ENCODE data around the gene KCNK17. TPM values are rescaled to one million over a fixed set of nuclear protein-coding genes. Genes with fewer than 3 reads are reported as not detected.

KCNK17 gene
- polyA plus RNA-seq, 1 donor, result 3.2 TPM

DNA sequence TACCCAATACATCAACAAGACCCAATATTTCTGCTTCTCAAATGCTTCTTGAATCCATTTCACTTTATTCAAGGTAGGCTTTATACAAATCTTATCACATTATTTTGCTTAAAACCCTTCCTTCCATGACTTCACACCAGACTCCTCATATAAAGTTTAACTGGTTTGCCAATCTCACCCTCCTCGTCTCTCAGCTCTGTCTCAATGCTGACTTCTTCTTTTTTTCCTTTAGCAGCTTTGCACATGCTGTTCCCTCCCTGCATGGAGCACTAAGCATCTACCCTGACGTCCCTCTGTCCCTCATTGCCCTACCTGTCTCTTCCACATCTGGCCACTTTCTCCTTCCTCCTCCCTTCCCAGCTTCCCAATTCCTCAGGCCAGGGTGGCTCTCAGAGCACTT, 31.4 kb downstream of the KCNK17 start:
- H3K27me3 ChIP-seq (ENCODE audit: control insufficient read depth, insufficient read depth, low read length), result peaks cover 42% of the 10 kb centered on the region
- WGBS (ENCODE audit: insufficient coverage, low lambda C conversion rate), result 80% methylated on average over 2 of the region's 2 CpGs
- H3K27ac ChIP-seq (ENCODE audit: low read length), result no peak overlapping the region
- no peak overlapping the region for H3K4me3 ChIP-seq (ENCODE audit: low read length)
- no peak for DNase-seq
- H3K9me3 ChIP-seq (ENCODE audit: control insufficient read depth, low read depth, low read length), result no peaks in the 10 kb centered on the region
- peaks cover 6% of the 10 kb centered on the region for H3K4me1 ChIP-seq (ENCODE audit: control insufficient read depth, insufficient read depth, low read length)
- H3K36me3 ChIP-seq (ENCODE audit: control insufficient read depth, insufficient read depth, low read length), result no peaks in the 10 kb centered on the region

DNA sequence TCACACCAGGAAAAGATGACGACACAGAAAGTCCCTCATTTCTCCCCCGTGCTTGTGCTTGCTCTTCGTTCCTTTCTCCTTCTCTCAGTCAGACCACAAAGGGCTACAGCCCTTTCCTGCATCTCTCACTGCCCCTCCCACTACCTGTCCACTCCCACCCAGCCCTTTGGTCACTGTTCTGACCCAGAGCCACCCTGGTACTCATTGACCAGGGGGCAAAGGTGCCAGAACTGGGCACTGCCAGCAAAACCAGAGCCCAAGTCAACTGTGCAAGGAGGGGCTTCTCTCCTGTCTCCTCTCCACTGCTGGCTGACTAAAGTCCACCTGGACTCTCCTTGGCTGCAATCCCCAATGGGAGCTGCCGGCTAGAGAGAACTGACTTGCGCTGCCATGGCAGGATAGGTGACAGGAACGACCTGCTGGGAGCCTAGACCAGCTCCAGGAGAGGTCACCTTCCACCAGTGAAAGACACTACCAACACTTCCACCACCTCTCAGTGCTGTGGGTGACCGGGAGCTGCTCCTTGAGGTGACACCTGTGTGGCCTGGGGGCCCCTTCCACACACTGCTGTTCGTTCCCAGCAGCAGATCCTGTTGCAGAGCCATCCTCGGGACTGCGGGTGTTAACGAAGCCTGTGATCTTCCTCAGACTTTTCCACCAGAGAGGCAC, 32.8 kb downstream of the KCNK17 start:
- Histone ChIP-seq H3K36me3 (ENCODE audit: control insufficient read depth, insufficient read depth, low read length) (no peaks in the 10 kb centered on the region), H3K27me3 (ENCODE audit: control insufficient read depth, insufficient read depth, low read length) (peaks cover 47% of the 10 kb centered on the region), H3K9me3 (ENCODE audit: control insufficient read depth, low read depth, low read length) (no peaks in the 10 kb centered on the region), H3K4me1 (ENCODE audit: control insufficient read depth, insufficient read depth, low read length) (peaks cover 6% of the 10 kb centered on the region), H3K27ac (ENCODE audit: low read length) (no peak overlapping the region), H3K4me3 (ENCODE audit: low read length) (no peak overlapping the region)
- peak in 1 of 2 donors; percentile 38 for DNase-seq
- WGBS (ENCODE audit: insufficient coverage, low lambda C conversion rate), result no CpG with 5 or more reads among the region's 11 CpGs

DNA sequence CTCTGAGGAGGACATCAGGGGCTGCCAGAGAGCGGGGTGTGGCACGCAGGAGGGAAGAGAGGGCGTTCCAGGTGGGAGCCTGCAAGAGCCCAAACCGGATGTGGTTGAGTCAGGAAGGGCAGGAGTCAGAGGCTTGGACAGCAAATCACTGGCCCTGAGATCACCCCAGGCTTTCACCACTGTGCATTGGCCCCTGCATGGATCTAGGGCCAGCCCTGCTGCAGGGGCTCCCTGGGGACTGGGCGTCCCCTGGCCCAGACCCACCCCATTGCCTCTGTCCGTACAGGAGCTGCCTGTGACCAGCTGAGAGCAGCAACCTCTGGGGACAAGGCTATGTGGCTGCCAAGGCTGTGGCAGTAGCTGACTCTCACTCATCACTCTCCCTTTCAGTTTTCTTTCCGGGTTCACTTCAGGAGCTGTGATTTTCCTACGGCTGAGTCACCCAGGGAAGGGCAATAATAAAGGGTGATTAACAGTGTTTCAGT, 33.9 kb downstream of the KCNK17 start:
- Histone ChIP-seq H3K27ac (ENCODE audit: low read length) (no peak overlapping the region), H3K9me3 (ENCODE audit: control insufficient read depth, low read depth, low read length) (no peaks in the 10 kb centered on the region), H3K36me3 (ENCODE audit: control insufficient read depth, insufficient read depth, low read length) (no peaks in the 10 kb centered on the region), H3K4me3 (ENCODE audit: low read length) (no peak overlapping the region), H3K4me1 (ENCODE audit: control insufficient read depth, insufficient read depth, low read length) (peaks cover 6% of the 10 kb centered on the region), H3K27me3 (ENCODE audit: control insufficient read depth, insufficient read depth, low read length) (peaks cover 47% of the 10 kb centered on the region)
- peak; percentile 70 to 85 for DNase-seq
- 13% methylated on average over 1 of the region's 8 CpGs for WGBS (ENCODE audit: insufficient coverage, low lambda C conversion rate)

DNA sequence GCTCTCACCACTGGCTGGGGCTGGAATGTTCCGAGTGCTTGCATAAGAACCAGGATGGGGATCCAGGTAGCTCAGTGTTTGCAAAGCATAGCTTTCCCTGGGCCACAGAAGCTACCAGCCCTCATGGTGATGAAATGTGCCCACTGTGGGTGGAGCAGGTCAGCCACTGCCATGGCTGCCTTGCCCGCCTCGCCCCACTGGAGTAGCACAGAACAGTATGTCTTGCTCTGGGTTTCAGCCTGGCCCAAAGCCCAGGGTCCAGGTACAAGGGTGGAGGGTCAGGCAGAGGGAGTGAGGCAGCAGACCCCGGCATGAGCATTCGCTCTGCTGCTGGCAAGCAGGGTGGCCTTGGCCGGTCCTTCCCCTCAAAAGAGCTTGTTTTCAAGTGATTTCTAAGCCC, 34.7 kb downstream of the KCNK17 start:
- Histone ChIP-seq H3K4me1 (ENCODE audit: control insufficient read depth, insufficient read depth, low read length) (peaks cover 6% of the 10 kb centered on the region), H3K27me3 (ENCODE audit: control insufficient read depth, insufficient read depth, low read length) (peaks cover 50% of the 10 kb centered on the region), H3K4me3 (ENCODE audit: low read length) (no peak overlapping the region), H3K9me3 (ENCODE audit: control insufficient read depth, low read depth, low read length) (no peaks in the 10 kb centered on the region), H3K27ac (ENCODE audit: low read length) (no peak overlapping the region), H3K36me3 (ENCODE audit: control insufficient read depth, insufficient read depth, low read length) (no peaks in the 10 kb centered on the region)
- no peak for DNase-seq
- WGBS (ENCODE audit: insufficient coverage, low lambda C conversion rate), result no CpG with 5 or more reads among the region's 6 CpGs

DNA sequence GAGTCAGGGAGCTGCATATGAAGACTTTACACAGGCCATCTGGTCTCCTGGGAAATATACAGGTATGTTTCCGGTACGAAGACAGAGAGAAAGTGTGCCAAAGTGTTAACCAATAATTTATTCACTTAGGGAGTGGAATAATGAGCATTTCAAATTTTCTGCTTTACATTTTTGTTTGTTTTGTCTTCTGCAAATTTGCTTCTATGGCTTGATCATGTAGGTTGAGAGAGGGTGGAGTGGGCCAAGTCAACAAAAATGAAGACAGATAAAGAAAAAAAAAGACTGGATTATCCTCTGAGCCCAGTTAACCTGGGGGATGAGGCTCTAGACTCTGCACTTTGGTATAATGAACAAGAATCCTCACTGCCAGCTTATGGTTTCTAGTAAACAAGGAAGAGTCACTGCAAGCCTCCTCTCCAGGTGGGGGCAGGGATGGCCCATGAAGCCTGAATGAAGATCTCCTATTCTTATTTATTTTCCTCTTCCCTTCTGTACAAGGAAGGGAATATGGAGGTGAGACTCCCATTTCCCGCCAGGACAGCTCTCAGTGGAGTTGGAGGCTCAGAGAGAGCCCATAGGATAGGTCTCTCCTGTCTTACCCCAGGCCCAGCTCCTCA, 37.7 kb downstream of the KCNK17 start:
- H3K9me3 ChIP-seq (ENCODE audit: control insufficient read depth, low read depth, low read length), result no peaks in the 10 kb centered on the region
- peaks cover 47% of the 10 kb centered on the region for H3K27me3 ChIP-seq (ENCODE audit: control insufficient read depth, insufficient read depth, low read length)
- DNase-seq, result no peak
- no CpG with 5 or more reads among the region's 3 CpGs for WGBS (ENCODE audit: insufficient coverage, low lambda C conversion rate)
- H3K4me3 ChIP-seq (ENCODE audit: low read length), result no peak overlapping the region
- no peaks in the 10 kb centered on the region for H3K36me3 ChIP-seq (ENCODE audit: control insufficient read depth, insufficient read depth, low read length)
- H3K4me1 ChIP-seq (ENCODE audit: control insufficient read depth, insufficient read depth, low read length), result peaks cover 3% of the 10 kb centered on the region
- no peak overlapping the region for H3K27ac ChIP-seq (ENCODE audit: low read length)

- Histone ChIP-seq H3K4me1 (ENCODE audit: control insufficient read depth, insufficient read depth, low read length) (no peaks in the 10 kb centered on the region), H3K36me3 (ENCODE audit: control insufficient read depth, insufficient read depth, low read length) (no peaks in the 10 kb centered on the region), H3K27ac (ENCODE audit: low read length) (no peak overlapping the region), H3K9me3 (ENCODE audit: control insufficient read depth, low read depth, low read length) (no peaks in the 10 kb centered on the region), H3K4me3 (ENCODE audit: low read length) (no peak overlapping the region), H3K27me3 (ENCODE audit: control insufficient read depth, insufficient read depth, low read length) (peaks cover 44% of the 10 kb centered on the region)
- no peak for DNase-seq
- 57% methylated on average over 1 of the region's 3 CpGs for WGBS (ENCODE audit: insufficient coverage, low lambda C conversion rate)
Observed at GRCh38 chr6:39274903-39275302, 39.3 kb downstream of the KCNK17 start.

DNA sequence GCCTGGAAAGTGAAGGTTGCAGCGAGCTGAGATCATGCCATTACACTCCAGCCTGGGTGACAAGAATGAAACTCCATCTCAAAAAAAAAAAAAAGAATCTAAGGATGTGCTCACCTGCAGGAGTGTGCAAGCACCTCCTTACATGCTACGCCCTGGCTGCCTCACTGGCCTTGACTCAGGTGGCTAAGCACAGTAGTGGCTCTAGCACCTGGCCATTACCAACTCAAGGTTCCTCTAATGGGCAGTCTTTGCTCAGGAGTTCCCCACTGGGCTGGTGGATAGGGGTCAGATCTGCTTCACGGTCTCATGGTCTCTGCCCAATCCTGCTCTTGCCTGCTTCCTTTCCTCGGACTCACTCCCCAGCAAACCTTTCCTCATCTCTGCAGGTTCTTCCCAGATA, 39.7 kb downstream of the KCNK17 start:
- WGBS (ENCODE audit: insufficient coverage, low lambda C conversion rate), result 0% methylated on average over 1 of the region's 4 CpGs
- H3K36me3 ChIP-seq (ENCODE audit: control insufficient read depth, insufficient read depth, low read length), result no peaks in the 10 kb centered on the region
- H3K4me3 ChIP-seq (ENCODE audit: low read length), result no peak overlapping the region
- no peaks in the 10 kb centered on the region for H3K9me3 ChIP-seq (ENCODE audit: control insufficient read depth, low read depth, low read length)
- DNase-seq, result no peak
- H3K27me3 ChIP-seq (ENCODE audit: control insufficient read depth, insufficient read depth, low read length), result peaks cover 39% of the 10 kb centered on the region
- H3K4me1 ChIP-seq (ENCODE audit: control insufficient read depth, insufficient read depth, low read length), result no peaks in the 10 kb centered on the region
- no peak overlapping the region for H3K27ac ChIP-seq (ENCODE audit: low read length)

- no peaks in the 10 kb centered on the region for H3K9me3 ChIP-seq (ENCODE audit: control insufficient read depth, low read depth, low read length)
- DNase-seq, result no peak
- H3K27me3 ChIP-seq (ENCODE audit: control insufficient read depth, insufficient read depth, low read length), result peaks cover 33% of the 10 kb centered on the region
- no peak overlapping the region for H3K27ac ChIP-seq (ENCODE audit: low read length)
- no peaks in the 10 kb centered on the region for H3K36me3 ChIP-seq (ENCODE audit: control insufficient read depth, insufficient read depth, low read length)
- WGBS (ENCODE audit: insufficient coverage, low lambda C conversion rate), result no CpG with 5 or more reads among the region's 6 CpGs
- H3K4me3 ChIP-seq (ENCODE audit: low read length), result no peak overlapping the region
- no peaks in the 10 kb centered on the region for H3K4me1 ChIP-seq (ENCODE audit: control insufficient read depth, insufficient read depth, low read length)
Observed at GRCh38 chr6:39273406-39273821, 40.8 kb downstream of the KCNK17 start.

DNA sequence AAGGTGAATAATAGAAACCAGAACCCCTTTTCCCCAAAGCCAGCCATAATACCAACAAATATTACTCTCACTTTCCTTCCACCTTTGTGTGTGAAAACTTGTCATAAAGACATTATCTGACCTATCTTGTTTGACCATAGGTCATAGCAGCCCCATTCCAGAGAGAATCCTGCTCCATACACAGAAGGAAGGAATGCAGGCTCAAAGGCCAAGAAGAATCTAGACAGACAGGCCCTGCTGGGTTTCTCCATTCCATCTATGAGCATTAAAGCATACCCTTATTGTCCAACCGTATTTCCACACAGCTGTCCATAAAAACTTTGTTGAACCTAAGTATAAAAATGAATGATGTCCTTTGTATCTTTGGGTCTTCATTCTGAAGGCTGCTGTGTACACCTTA, 44.3 kb downstream of the KCNK17 start:
- peak; percentile 38 to 76 for DNase-seq
- Histone ChIP-seq H3K27ac (ENCODE audit: low read length) (no peak overlapping the region), H3K4me3 (ENCODE audit: low read length) (no peak overlapping the region), H3K9me3 (ENCODE audit: control insufficient read depth, low read depth, low read length) (no peaks in the 10 kb centered on the region), H3K4me1 (ENCODE audit: control insufficient read depth, insufficient read depth, low read length) (peaks cover 3% of the 10 kb centered on the region), H3K27me3 (ENCODE audit: control insufficient read depth, insufficient read depth, low read length) (peaks cover 20% of the 10 kb centered on the region), H3K36me3 (ENCODE audit: control insufficient read depth, insufficient read depth, low read length) (no peaks in the 10 kb centered on the region)
- no CpG with 5 or more reads among the region's 1 CpG for WGBS (ENCODE audit: insufficient coverage, low lambda C conversion rate)

GRCh38 chr6:39268721-39269120, 45.5 kb downstream of the KCNK17 start:
- no peak for DNase-seq
- Histone ChIP-seq H3K4me1 (ENCODE audit: control insufficient read depth, insufficient read depth, low read length) (peaks cover 3% of the 10 kb centered on the region), H3K4me3 (ENCODE audit: low read length) (no peak overlapping the region), H3K27me3 (ENCODE audit: control insufficient read depth, insufficient read depth, low read length) (peaks cover 14% of the 10 kb centered on the region), H3K36me3 (ENCODE audit: control insufficient read depth, insufficient read depth, low read length) (no peaks in the 10 kb centered on the region), H3K9me3 (ENCODE audit: control insufficient read depth, low read depth, low read length) (no peaks in the 10 kb centered on the region), H3K27ac (ENCODE audit: low read length) (no peak overlapping the region)
- WGBS (ENCODE audit: insufficient coverage, low lambda C conversion rate), result no CpG with 5 or more reads among the region's 3 CpGs

- Histone ChIP-seq H3K4me3 (ENCODE audit: low read length) (no peak overlapping the region), H3K27me3 (ENCODE audit: control insufficient read depth, insufficient read depth, low read length) (peaks cover 9% of the 10 kb centered on the region), H3K36me3 (ENCODE audit: control insufficient read depth, insufficient read depth, low read length) (no peaks in the 10 kb centered on the region), H3K27ac (ENCODE audit: low read length) (no peak overlapping the region), H3K4me1 (ENCODE audit: control insufficient read depth, insufficient read depth, low read length) (peaks cover 3% of the 10 kb centered on the region), H3K9me3 (ENCODE audit: control insufficient read depth, low read depth, low read length) (no peaks in the 10 kb centered on the region)
- WGBS (ENCODE audit: insufficient coverage, low lambda C conversion rate), result no CpG with 5 or more reads among the region's 7 CpGs
- DNase-seq, result no peak
Observed at GRCh38 chr6:39268171-39268570, 46.0 kb downstream of the KCNK17 start.

Measured in large intestine (tissue), 3 donors.